Measurements from ENCODE around the gene DOCK4.
"Not testable (repeated sequence)": the region's sequence is repeated elsewhere in the genome, so short reads cannot be mapped to it uniquely, and the experiment has no call there.

Gene DOCK4

GRCh38 chr7:112206238-112206990 is at the start of gene DOCK4, which contains the start of gene ZNF277:
Gene DOCK4 (minus strand): TSS chr7:112206399. CDS start chr7:112206138, 261 bp downstream.
Gene ZNF277 (plus strand): TSS chr7:112206695. CDS start chr7:112206717, 22 bp downstream.
- DNase-seq (ENCODE audit: low spot score): peak; percentile 95

- DNase-seq (ENCODE audit: low spot score): no peak
These were observed 49.2 kb upstream of the DOCK4 start for GRCh38 chr7:112255388-112255720.

- no peak for DNase-seq (ENCODE audit: low spot score)
These were observed 48.6 kb upstream of the DOCK4 start for GRCh38 chr7:112254709-112255387.

GRCh38 chr7:112254156-112254555 is 48.0 kb upstream of the DOCK4 start:
- no peak for DNase-seq (ENCODE audit: low spot score)

- no peak for DNase-seq (ENCODE audit: low spot score)
These were observed 46.5 kb upstream of the DOCK4 start for GRCh38 chr7:112252691-112253090.

- no peak for DNase-seq (ENCODE audit: low spot score)
These were observed 45.9 kb upstream of the DOCK4 start for GRCh38 chr7:112252141-112252540.

GRCh38 chr7:112249967-112250366 is 43.8 kb upstream of the DOCK4 start:
- not testable (repeated sequence) for DNase-seq (ENCODE audit: low spot score)

GRCh38 chr7:112248598-112248997 is 42.4 kb upstream of the DOCK4 start:
- DNase-seq (ENCODE audit: low spot score): no peak

GRCh38 chr7:112238852-112239610 is 32.8 kb upstream of the DOCK4 start:
- DNase-seq (ENCODE audit: low spot score): no peak

GRCh38 chr7:112238330-112238729 is 32.1 kb upstream of the DOCK4 start:
- no peak for DNase-seq (ENCODE audit: low spot score)

GRCh38 chr7:112236597-112236996 is 30.4 kb upstream of the DOCK4 start:
- no peak for DNase-seq (ENCODE audit: low spot score)

GRCh38 chr7:112234147-112234546 is 27.9 kb upstream of the DOCK4 start:
- DNase-seq (ENCODE audit: low spot score): no peak

GRCh38 chr7:112233048-112233697 is 27.0 kb upstream of the DOCK4 start:
- no peak for DNase-seq (ENCODE audit: low spot score)

GRCh38 chr7:112232212-112232978 is 26.2 kb upstream of the DOCK4 start:
- DNase-seq (ENCODE audit: low spot score): no peak

- DNase-seq (ENCODE audit: low spot score): no peak
These were observed 22.4 kb upstream of the DOCK4 start for GRCh38 chr7:112228632-112229031.

GRCh38 chr7:112226701-112227276 is 20.6 kb upstream of the DOCK4 start:
- DNase-seq (ENCODE audit: low spot score): no peak

- peak; percentile 64 for DNase-seq (ENCODE audit: low spot score)
These were observed 18.8 kb upstream of the DOCK4 start for GRCh38 chr7:112225006-112225405.

GRCh38 chr7:112224186-112224585 is 18.0 kb upstream of the DOCK4 start:
- DNase-seq (ENCODE audit: low spot score): no peak

- no peak for DNase-seq (ENCODE audit: low spot score)
These were observed 17.1 kb upstream of the DOCK4 start for GRCh38 chr7:112223310-112223709.

GRCh38 chr7:112220877-112221434 is 14.8 kb upstream of the DOCK4 start:
- DNase-seq (ENCODE audit: low spot score): no peak

- DNase-seq (ENCODE audit: low spot score): no peak
These were observed 9.6 kb upstream of the DOCK4 start for GRCh38 chr7:112215787-112216186.
